ENCODE results near the gene UBAP1.

DNA sequence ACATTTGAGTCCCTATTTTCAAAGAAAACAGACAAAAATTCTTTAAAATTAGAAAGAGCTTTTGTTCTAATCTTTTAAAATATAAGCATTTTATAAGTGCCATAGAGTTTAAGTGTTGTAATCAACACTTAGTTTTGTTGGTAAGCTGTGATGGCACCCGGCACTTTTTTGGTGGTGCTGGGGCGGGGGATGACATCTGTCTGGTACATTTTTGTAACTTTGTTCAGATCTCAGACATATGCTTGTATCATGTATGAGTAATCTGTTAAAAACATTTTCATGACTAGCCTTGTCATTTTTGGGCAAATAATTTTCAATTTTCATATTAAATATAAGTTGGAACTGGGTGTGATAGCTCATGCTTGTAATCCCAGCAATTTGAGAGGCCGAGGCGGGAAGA is 51.7 kb downstream of the UBAP1 start:
- TF ChIP-seq, protein P1, sequence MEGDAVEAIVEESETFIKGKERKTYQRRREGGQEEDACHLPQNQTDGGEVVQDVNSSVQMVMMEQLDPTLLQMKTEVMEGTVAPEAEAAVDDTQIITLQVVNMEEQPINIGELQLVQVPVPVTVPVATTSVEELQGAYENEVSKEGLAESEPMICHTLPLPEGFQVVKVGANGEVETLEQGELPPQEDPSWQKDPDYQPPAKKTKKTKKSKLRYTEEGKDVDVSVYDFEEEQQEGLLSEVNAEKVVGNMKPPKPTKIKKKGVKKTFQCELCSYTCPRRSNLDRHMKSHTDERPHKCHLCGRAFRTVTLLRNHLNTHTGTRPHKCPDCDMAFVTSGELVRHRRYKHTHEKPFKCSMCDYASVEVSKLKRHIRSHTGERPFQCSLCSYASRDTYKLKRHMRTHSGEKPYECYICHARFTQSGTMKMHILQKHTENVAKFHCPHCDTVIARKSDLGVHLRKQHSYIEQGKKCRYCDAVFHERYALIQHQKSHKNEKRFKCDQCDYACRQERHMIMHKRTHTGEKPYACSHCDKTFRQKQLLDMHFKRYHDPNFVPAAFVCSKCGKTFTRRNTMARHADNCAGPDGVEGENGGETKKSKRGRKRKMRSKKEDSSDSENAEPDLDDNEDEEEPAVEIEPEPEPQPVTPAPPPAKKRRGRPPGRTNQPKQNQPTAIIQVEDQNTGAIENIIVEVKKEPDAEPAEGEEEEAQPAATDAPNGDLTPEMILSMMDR (IDR thresholded peaks at IDR 0.05; ENCODE audit: low read depth, low read length): no peak
- no peak for TF ChIP-seq POLR2A (IDR thresholded peaks at IDR 0.05; ENCODE audit: extremely low read depth, insufficient read length)
